Memory B cell (primary cell): ENCODE data around the gene AK1.
"Not testable (repeated sequence)": the region's sequence is repeated elsewhere in the genome, so short reads cannot be mapped to it uniquely, and the experiment has no call there.

Source experiments
- ATAC-seq: fragments of 150-1000 bp; cut with Tn5 transposase; 2 replicates; pipeline ENCODE4 v1.10.0; 2021; ENCODE audit warnings: low read depth, mild to moderate bottlenecking, moderate library complexity
- DNase-seq, 2 donors: peaks; one replicate each; pipeline ENCODE4 v3.0.0; 2022; ENCODE audit warnings: low spot score in 2 of 2
- H3K27ac Mint-ChIP-seq: one replicate; pipeline ENCODE4 v1.8.0; 2022; ENCODE audit warnings: mild to moderate bottlenecking, moderate library complexity, mixed read lengths
- H3K27me3 Mint-ChIP-seq: one replicate; pipeline ENCODE4 v1.8.0; 2022; ENCODE audit warnings: mixed read lengths
- H3K36me3 Mint-ChIP-seq: one replicate; pipeline ENCODE4 v1.8.0; 2022; ENCODE audit warnings: mild to moderate bottlenecking, mixed read lengths
- H3K4me1 Mint-ChIP-seq: one replicate; pipeline ENCODE4 v1.8.0; 2022; ENCODE audit warnings: mixed read lengths
- H3K4me3 Mint-ChIP-seq: one replicate; pipeline ENCODE4 v1.8.0; 2022; ENCODE audit warnings: mild to moderate bottlenecking, moderate library complexity, mixed read lengths
- H3K9me3 Mint-ChIP-seq: one replicate; pipeline ENCODE4 v1.8.0; 2022; ENCODE audit warnings: mixed read lengths

The AK1 gene

GRCh38 chr9:127872369-127873222, 4.9 kb downstream of the AK1 start:
- no peak for DNase-seq
- Mint-ChIP-seq H3K9me3 (no peaks in the 10 kb centered on the region), H3K4me1 (peaks cover 5% of the 10 kb centered on the region), H3K27me3 (peaks cover 5% of the 10 kb centered on the region), H3K27ac (no peak overlapping the region), H3K36me3 (no peaks in the 10 kb centered on the region), H3K4me3 (no peak overlapping the region)
- ATAC-seq: no peak

GRCh38 chr9:127871531-127871930, 5.9 kb downstream of the AK1 start:
- Mint-ChIP-seq H3K27me3 (no peaks in the 10 kb centered on the region), H3K36me3 (no peaks in the 10 kb centered on the region), H3K9me3 (no peaks in the 10 kb centered on the region), H3K4me1 (peaks cover 4% of the 10 kb centered on the region), H3K27ac (no peak overlapping the region), H3K4me3 (no peak overlapping the region)
- no peak for ATAC-seq
- DNase-seq: no peak

- DNase-seq: no peak
- H3K4me3 Mint-ChIP-seq: no peak overlapping the region
These were observed 6.6 kb downstream of the AK1 start for GRCh38 chr9:127870887-127871286.

GRCh38 chr9:127870153-127870491, 7.4 kb downstream of the AK1 start:
- H3K4me1 Mint-ChIP-seq: peaks cover 15% of the 10 kb centered on the region
- ATAC-seq, H3K36me3 Mint-ChIP-seq, H3K27me3 Mint-ChIP-seq, H3K27ac Mint-ChIP-seq, H3K9me3 Mint-ChIP-seq, H3K4me3 Mint-ChIP-seq, DNase-seq: not testable (repeated sequence)

More at GRCh38 chr9:127870887-127871286, 6.6 kb downstream of the AK1 start:
- Mint-ChIP-seq H3K27ac (no peak overlapping the region), H3K9me3 (no peaks in the 10 kb centered on the region), H3K36me3 (no peaks in the 10 kb centered on the region), H3K4me1 (peaks cover 10% of the 10 kb centered on the region), H3K27me3 (no peaks in the 10 kb centered on the region)
- no peak for ATAC-seq

GRCh38 chr9:127869310-127870152, 7.9 kb downstream of the AK1 start:
- Mint-ChIP-seq H3K27me3 (no peaks in the 10 kb centered on the region), H3K9me3 (no peaks in the 10 kb centered on the region), H3K4me1 (peaks cover 18% of the 10 kb centered on the region), H3K27ac (no peak overlapping the region), H3K36me3 (no peaks in the 10 kb centered on the region), H3K4me3 (no peak overlapping the region)
- ATAC-seq (peak; percentile 55), DNase-seq (peak; percentile 78 to 81)

- DNase-seq (no peak), ATAC-seq (no peak)
- H3K27ac Mint-ChIP-seq: peak overlapping the region; percentile 69
- H3K4me3 Mint-ChIP-seq: no peak overlapping the region
- H3K4me1 Mint-ChIP-seq: peaks cover 18% of the 10 kb centered on the region
- H3K36me3 Mint-ChIP-seq: no peaks in the 10 kb centered on the region
- H3K27me3 Mint-ChIP-seq: no peaks in the 10 kb centered on the region
- H3K9me3 Mint-ChIP-seq: no peaks in the 10 kb centered on the region
These were observed 9.1 kb downstream of the AK1 start for GRCh38 chr9:127868278-127868902.

- Mint-ChIP-seq H3K36me3 (no peaks in the 10 kb centered on the region), H3K9me3 (no peaks in the 10 kb centered on the region), H3K27ac (peak overlapping the region; percentile 79), H3K27me3 (no peaks in the 10 kb centered on the region), H3K4me1 (peaks cover 24% of the 10 kb centered on the region), H3K4me3 (no peak overlapping the region)
- DNase-seq: no peak
- no peak for ATAC-seq
These were observed 9.9 kb downstream of the AK1 start for GRCh38 chr9:127867356-127868277.

- ATAC-seq (peak; percentile 67), DNase-seq (peak; percentile 56 to 66)
- Mint-ChIP-seq H3K27ac (peak overlapping the region; percentile 83), H3K36me3 (no peaks in the 10 kb centered on the region), H3K4me1 (peaks cover 30% of the 10 kb centered on the region), H3K27me3 (no peaks in the 10 kb centered on the region), H3K9me3 (no peaks in the 10 kb centered on the region), H3K4me3 (no peak overlapping the region)
These were observed 10.9 kb downstream of the AK1 start for GRCh38 chr9:127866535-127866934.

- Mint-ChIP-seq H3K4me1 (peaks cover 35% of the 10 kb centered on the region), H3K27me3 (no peaks in the 10 kb centered on the region), H3K27ac (peak overlapping the region; percentile 83), H3K9me3 (no peaks in the 10 kb centered on the region), H3K4me3 (no peak overlapping the region), H3K36me3 (no peaks in the 10 kb centered on the region)
- DNase-seq (no peak), ATAC-seq (no peak)
These were observed 11.6 kb downstream of the AK1 start for GRCh38 chr9:127865645-127866464.

GRCh38 chr9:127863191-127863621, 14.3 kb downstream of the AK1 start:
- DNase-seq (no peak), ATAC-seq (no peak)
- Mint-ChIP-seq H3K9me3 (no peaks in the 10 kb centered on the region), H3K27ac (peak overlapping the region; percentile 97), H3K27me3 (no peaks in the 10 kb centered on the region), H3K4me1 (peaks cover 43% of the 10 kb centered on the region), H3K4me3 (no peak overlapping the region), H3K36me3 (no peaks in the 10 kb centered on the region)

- ATAC-seq (peak; percentile 66), DNase-seq (peak; percentile 55 to 62)
- Mint-ChIP-seq H3K9me3 (no peaks in the 10 kb centered on the region), H3K4me1 (peaks cover 45% of the 10 kb centered on the region), H3K36me3 (no peaks in the 10 kb centered on the region), H3K27me3 (no peaks in the 10 kb centered on the region), H3K27ac (peak overlapping the region; percentile 97), H3K4me3 (peak overlapping the region; percentile 29)
These were observed 15.1 kb downstream of the AK1 start for GRCh38 chr9:127862075-127863011.

- H3K4me3 Mint-ChIP-seq: no peak overlapping the region
- H3K27ac Mint-ChIP-seq: peak overlapping the region; percentile 97
- H3K27me3 Mint-ChIP-seq: no peaks in the 10 kb centered on the region
- no peak for ATAC-seq
- H3K36me3 Mint-ChIP-seq: no peaks in the 10 kb centered on the region
- peaks cover 36% of the 10 kb centered on the region for H3K4me1 Mint-ChIP-seq
- no peaks in the 10 kb centered on the region for H3K9me3 Mint-ChIP-seq
- DNase-seq: no peak
These were observed 16.7 kb downstream of the AK1 start for GRCh38 chr9:127860779-127861178.
